ENCODE data around the gene PCDHGA6. TPM values are rescaled to one million over a fixed set of nuclear protein-coding genes. Genes with fewer than 3 reads are reported as not detected.

Gene PCDHGA6
- polyA plus RNA-seq, 1 of the 3 experiments (the other 2 are of a cell fraction) = 1.4 TPM

GRCh38 chr5:141359790-141360426 lies 13.8 kb upstream of the PCDHGA6 start, which contains the start of gene PCDHGB2:
Gene PCDHGB2, plus strand, starts transcription at chr5:141359994. Its CDS starts 142 bp downstream, at chr5:141360136.
- peak; percentile 62 for DNase-seq
- Histone ChIP-seq H3F3A (replicated peaks; ENCODE audit: insufficient read depth) (no peaks in the 10 kb centered on the region), H3K36me3 (replicated peaks in 1 of 2; ENCODE audit: control insufficient read depth in 1 of 2, insufficient read depth in 2 of 2, low read length in 1 of 2) (peaks cover 0 to 4% of the 10 kb centered on the region in 2 experiments), H3K9me2 (no peaks in the 10 kb centered on the region), H4K20me1 (ENCODE audit: insufficient read depth) (no peaks in the 10 kb centered on the region), H3K27me3 (ENCODE audit: insufficient read depth) (no peaks in the 10 kb centered on the region), H3K79me2 (ENCODE audit: insufficient read depth) (no peaks in the 10 kb centered on the region), H3K4me2 (0 out of 2 replicates have a peak within 1 kb of the TSS, but pooled peaks have one; percentile 33), H3K27ac (ENCODE audit: low read depth in 2 of 2, low read length in 1 of 2) (peak within 1 kb of the TSS; percentile 22 to 28; a peak in 2 of 4 replicates), H2AFZ (ENCODE audit: low read depth) (peak within 1 kb of the TSS; percentile 68; the same call in 1 of the 2 replicates), H3K9ac (peak within 1 kb of the TSS; percentile 39; the same call in 1 of the 2 replicates), H3K4me3 (ENCODE audit: low read depth in 2 of 2, low read length in 1 of 2) (peak within 1 kb of the TSS; percentile 33 to 42), H3K4me1 (ENCODE audit: control insufficient read depth in 1 of 2, insufficient read depth in 2 of 2, low read depth in 1 of 2, low read length in 1 of 2) (no peaks in the 10 kb centered on the region), H3K9me3 (no peaks in the 10 kb centered on the region; the same call in 1 of the 2 replicates)
- CTCF ChIA-PET = interaction anchor here (0.6 to 1.2 kb wide), 8 partner anchors 35 to 204 kb away, joined by 3 to 14 read pairs (median 3); partner anchors contain the start of gene PCDHB16
- 44% methylated on average over 23 of the region's 24 CpGs for WGBS (ENCODE audit: low lambda C conversion rate)
- POLR2A ChIA-PET = interaction anchor here (0.7 kb wide), 1 partner anchor 204 kb away, joined by 3 read pairs; no protein-coding TSS in a partner anchor
- TF ChIP-seq, protein P1, sequence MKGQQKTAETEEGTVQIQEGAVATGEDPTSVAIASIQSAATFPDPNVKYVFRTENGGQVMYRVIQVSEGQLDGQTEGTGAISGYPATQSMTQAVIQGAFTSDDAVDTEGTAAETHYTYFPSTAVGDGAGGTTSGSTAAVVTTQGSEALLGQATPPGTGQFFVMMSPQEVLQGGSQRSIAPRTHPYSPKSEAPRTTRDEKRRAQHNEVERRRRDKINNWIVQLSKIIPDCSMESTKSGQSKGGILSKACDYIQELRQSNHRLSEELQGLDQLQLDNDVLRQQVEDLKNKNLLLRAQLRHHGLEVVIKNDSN (IDR thresholded peaks at IDR 0.05; ENCODE audit: borderline replicate concordance, low read depth) = no peak
- TF ChIP-seq EP300 (IDR thresholded peaks at IDR 0.05; ENCODE audit: borderline replicate concordance in 1 of 2, low read depth in 1 of 2, low read length in 1 of 2) (no peak), RAD21 (IDR thresholded peaks at IDR 0.05; ENCODE audit: low read length) (peak; percentile 65), GABPA (IDR thresholded peaks at IDR 0.05; ENCODE audit: low read depth) (no peak), FOXJ3 (CRISPR knock-in tag; IDR thresholded peaks at IDR 0.05) (no peak), RCOR1 (IDR thresholded peaks at IDR 0.05; ENCODE audit: low read length) (no peak), SMC3 (IDR thresholded peaks at IDR 0.05; ENCODE audit: low read depth, low read length) (peak; percentile 33; the same call in 1 of the 2 replicates), FOXM1 (IDR thresholded peaks at IDR 0.05; ENCODE audit: low read depth) (no peak)
- TF ChIP-seq, protein P2, sequence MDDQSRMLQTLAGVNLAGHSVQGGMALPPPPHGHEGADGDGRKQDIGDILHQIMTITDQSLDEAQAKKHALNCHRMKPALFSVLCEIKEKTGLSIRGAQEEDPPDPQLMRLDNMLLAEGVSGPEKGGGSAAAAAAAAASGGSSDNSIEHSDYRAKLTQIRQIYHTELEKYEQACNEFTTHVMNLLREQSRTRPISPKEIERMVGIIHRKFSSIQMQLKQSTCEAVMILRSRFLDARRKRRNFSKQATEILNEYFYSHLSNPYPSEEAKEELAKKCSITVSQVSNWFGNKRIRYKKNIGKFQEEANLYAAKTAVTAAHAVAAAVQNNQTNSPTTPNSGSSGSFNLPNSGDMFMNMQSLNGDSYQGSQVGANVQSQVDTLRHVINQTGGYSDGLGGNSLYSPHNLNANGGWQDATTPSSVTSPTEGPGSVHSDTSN (IDR thresholded peaks at IDR 0.05) = no peak
- TF ChIP-seq, protein P3, sequence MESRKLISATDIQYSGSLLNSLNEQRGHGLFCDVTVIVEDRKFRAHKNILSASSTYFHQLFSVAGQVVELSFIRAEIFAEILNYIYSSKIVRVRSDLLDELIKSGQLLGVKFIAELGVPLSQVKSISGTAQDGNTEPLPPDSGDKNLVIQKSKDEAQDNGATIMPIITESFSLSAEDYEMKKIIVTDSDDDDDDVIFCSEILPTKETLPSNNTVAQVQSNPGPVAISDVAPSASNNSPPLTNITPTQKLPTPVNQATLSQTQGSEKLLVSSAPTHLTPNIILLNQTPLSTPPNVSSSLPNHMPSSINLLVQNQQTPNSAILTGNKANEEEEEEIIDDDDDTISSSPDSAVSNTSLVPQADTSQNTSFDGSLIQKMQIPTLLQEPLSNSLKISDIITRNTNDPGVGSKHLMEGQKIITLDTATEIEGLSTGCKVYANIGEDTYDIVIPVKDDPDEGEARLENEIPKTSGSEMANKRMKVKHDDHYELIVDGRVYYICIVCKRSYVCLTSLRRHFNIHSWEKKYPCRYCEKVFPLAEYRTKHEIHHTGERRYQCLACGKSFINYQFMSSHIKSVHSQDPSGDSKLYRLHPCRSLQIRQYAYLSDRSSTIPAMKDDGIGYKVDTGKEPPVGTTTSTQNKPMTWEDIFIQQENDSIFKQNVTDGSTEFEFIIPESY (IDR thresholded peaks at IDR 0.05; ENCODE audit: borderline replicate concordance, low read depth) = no peak
- TF ChIP-seq, protein P4, sequence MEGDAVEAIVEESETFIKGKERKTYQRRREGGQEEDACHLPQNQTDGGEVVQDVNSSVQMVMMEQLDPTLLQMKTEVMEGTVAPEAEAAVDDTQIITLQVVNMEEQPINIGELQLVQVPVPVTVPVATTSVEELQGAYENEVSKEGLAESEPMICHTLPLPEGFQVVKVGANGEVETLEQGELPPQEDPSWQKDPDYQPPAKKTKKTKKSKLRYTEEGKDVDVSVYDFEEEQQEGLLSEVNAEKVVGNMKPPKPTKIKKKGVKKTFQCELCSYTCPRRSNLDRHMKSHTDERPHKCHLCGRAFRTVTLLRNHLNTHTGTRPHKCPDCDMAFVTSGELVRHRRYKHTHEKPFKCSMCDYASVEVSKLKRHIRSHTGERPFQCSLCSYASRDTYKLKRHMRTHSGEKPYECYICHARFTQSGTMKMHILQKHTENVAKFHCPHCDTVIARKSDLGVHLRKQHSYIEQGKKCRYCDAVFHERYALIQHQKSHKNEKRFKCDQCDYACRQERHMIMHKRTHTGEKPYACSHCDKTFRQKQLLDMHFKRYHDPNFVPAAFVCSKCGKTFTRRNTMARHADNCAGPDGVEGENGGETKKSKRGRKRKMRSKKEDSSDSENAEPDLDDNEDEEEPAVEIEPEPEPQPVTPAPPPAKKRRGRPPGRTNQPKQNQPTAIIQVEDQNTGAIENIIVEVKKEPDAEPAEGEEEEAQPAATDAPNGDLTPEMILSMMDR (IDR thresholded peaks at IDR 0.05) = peak; percentile 54
